Psoas muscle (tissue), 8 donors: ENCODE data around the gene ABCD4. TPM values are rescaled to one million over a fixed set of nuclear protein-coding genes. Genes with fewer than 3 reads are reported as not detected.

Experiments
- ATAC-seq, 4 donors: fragments of 200-7000 bp; cut with Tn5 transposase; one replicate each; pipeline ENCODE4 v1.9.1; 2020; ENCODE audit warnings: moderate library complexity in 3 of 4, mild to moderate bottlenecking in 2 of 4
- DNase-seq, 2 donors: peaks; one replicate each; pipeline ENCODE4 v3.0.0-alpha.2; 2020
- H3K27ac ChIP-seq: fragments of 200-600 bp; one replicate; pipeline ENCODE4 v1.8.0; 2022
- H3K27me3 ChIP-seq, 3 donors: fragments of 200-600 bp in 1 of 3; one replicate each; pipeline versions ENCODE4 v1.6.1 to v1.8.0; 2013 to 2022; ENCODE audit warnings: low read length in 2 of 3, mild to moderate bottlenecking in 2 of 3, moderate library complexity in 1 of 3; ENCODE audit not compliant: insufficient read depth in 3 of 3
- H3K36me3 ChIP-seq, 2 donors: fragments of 200-600 bp in 1 of 2; one replicate each; pipeline versions ENCODE4 v1.6.1 to v1.8.0; 2013 to 2022; ENCODE audit warnings: low read depth in 1 of 2, mild to moderate bottlenecking in 1 of 2, moderate library complexity in 1 of 2; ENCODE audit not compliant: insufficient read depth in 1 of 2
- H3K4me1 ChIP-seq: fragments of 200-600 bp; one replicate; pipeline ENCODE4 v1.8.0; 2022
- H3K4me3 ChIP-seq: fragments of 200-600 bp; one replicate; pipeline ENCODE4 v1.8.0; 2022; ENCODE audit warnings: mild to moderate bottlenecking
- H3K9me3 ChIP-seq: fragments of 200-600 bp; one replicate; pipeline ENCODE4 v1.8.0; 2022
- WGBS, 3 donors: extraction: QIAGEN DNeasy Blood & Tissue Kit; methylation state at CpG; one replicate each; pipeline versions ENCODE4 v1.1.6 to v1.1.7; 2013; 5-methylcytosine and 5-hydroxymethylcytosine counted together
- intact Hi-C, 2 donors: fragments of 100-400 bp; cut with DNase I; formaldehyde crosslinking; loops; one replicate each; pipeline versions ENCODE4 v1.11.0 to v1.14.2; 2022
- polyA plus RNA-seq, 3 donors: library from polyadenylated mRNA; stranded (reverse); fragments of 200-250 nt; gene quantifications; one replicate each; pipeline ENCODE4 v1.2.3, GENCODE V29; 2013
- total RNA-seq, 4 donors: library from RNA; stranded (reverse); fragmentation: NEBNext Ultra II Directional in 2 of 4; extraction: Animal tissue kit (Norgen Biotek cat#: 25700) in 2 of 4; gene quantifications; one replicate each; pipeline versions ENCODE4 v1.2.1 to v1.2.4, GENCODE V29; 2021 to 2023
- TF ChIP-seq, protein P1 (sequence below): fragments of 200-600 bp; IDR thresholded peaks from one replicate; pipeline ENCODE4 v1.8.0; 2022; ENCODE audit warnings: antibody characterized with exemption
- donor health status: healthy with polysubstance abuse.
- donor health status: DM: no; HTN: no; CAD: no; lungs with moderate emphysema.
- donor health status: Bipolar disorder and iron deficiency.
- donor health status: healthy.
- donor health status: DM: yes; HTN: yes; CAD: no.
- donor health status: DM: no; HTN: no; CAD: no.
- donor health status: DM: no; HTN: no; CAD: no.
- donor health status: DM: yes; HTN: yes; CAD: no.

Gene ABCD4
- total and polyA plus RNA-seq, 7 donors: 11.4 to 26.2 (median 15.3) TPM

DNA sequence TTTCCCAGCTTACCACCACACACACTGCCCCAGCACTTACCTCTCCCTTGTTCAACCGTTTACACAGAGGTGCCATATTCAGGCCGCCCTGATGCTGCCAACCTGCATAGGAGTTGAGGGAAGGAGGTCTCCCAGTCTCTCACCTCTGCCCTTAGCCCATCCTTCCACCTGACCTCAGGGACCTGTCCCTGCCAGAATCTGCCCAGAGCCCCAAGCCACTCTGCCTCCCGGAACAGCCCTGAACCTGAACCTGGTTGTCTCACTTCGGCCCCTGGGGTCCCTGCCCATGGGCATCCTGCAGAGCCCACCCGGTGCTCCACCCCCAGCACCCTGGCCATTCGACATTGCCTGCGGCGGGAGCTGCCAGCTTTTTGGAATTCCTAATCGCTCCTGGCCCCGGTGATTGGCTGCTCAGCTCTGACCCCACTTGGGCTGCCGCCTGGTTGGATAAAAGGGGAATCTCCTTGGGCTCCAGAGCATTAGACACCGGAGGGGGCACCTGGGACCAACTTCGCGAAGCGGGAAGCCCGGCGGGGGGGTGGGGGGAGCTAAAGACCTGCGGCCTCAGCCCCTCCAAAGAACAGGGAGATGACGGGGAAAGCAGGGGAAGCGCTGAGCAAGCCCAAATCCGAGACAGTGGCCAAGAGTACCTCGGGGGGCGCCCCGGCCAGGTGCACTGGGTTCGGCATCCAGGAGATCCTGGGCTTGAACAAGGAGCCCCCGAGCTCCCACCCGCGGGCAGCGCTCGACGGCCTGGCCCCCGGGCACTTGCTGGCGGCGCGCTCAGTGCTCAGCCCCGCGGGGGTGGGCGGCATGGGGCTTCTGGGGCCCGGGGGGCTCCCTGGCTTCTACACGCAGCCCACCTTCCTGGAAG is 63.5 kb downstream of the ABCD4 start, which contains the start of gene VSX2:
Gene VSX2 (plus strand): TSS at position 476 of the 874 bp plus-strand sequence. CDS start 113 bp downstream, at position 589.
- intact Hi-C loops: no loop called here
- no peaks in the 10 kb centered on the region for H3K9me3 ChIP-seq
- ATAC-seq (no peak), DNase-seq (no peak)
- TF ChIP-seq, protein P1, sequence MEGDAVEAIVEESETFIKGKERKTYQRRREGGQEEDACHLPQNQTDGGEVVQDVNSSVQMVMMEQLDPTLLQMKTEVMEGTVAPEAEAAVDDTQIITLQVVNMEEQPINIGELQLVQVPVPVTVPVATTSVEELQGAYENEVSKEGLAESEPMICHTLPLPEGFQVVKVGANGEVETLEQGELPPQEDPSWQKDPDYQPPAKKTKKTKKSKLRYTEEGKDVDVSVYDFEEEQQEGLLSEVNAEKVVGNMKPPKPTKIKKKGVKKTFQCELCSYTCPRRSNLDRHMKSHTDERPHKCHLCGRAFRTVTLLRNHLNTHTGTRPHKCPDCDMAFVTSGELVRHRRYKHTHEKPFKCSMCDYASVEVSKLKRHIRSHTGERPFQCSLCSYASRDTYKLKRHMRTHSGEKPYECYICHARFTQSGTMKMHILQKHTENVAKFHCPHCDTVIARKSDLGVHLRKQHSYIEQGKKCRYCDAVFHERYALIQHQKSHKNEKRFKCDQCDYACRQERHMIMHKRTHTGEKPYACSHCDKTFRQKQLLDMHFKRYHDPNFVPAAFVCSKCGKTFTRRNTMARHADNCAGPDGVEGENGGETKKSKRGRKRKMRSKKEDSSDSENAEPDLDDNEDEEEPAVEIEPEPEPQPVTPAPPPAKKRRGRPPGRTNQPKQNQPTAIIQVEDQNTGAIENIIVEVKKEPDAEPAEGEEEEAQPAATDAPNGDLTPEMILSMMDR: no peak
- 7 to 8% (median 8%) methylated on average over 26 to 40 of the region's 40 CpGs for WGBS, 3 donors
- H3K4me1 ChIP-seq: peaks cover 23% of the 10 kb centered on the region
- H3K4me3 ChIP-seq: peak within 1 kb of the TSS; percentile 57
- H3K36me3 ChIP-seq: no peaks in the 10 kb centered on the region
- no peak within 1 kb of the TSS for H3K27ac ChIP-seq
- H3K27me3 ChIP-seq: peaks cover 0 to 78% (median 44%) of the 10 kb centered on the region in 3 donors

- Histone ChIP-seq H3K4me3 (no peak overlapping the region), H3K4me1 (peaks cover 23% of the 10 kb centered on the region), H3K27ac (no peak overlapping the region), H3K27me3 (peaks cover 0 to 66% (median 33%) of the 10 kb centered on the region in 3 donors), H3K9me3 (no peaks in the 10 kb centered on the region), H3K36me3 (no peaks in the 10 kb centered on the region)
- intact Hi-C loops: no loop called here
- TF ChIP-seq, protein P1: no peak
- DNase-seq (no peak), ATAC-seq (no peak)
- 64 to 70% (median 68%) methylated on average over 4 of the region's 4 CpGs for WGBS, 3 donors
These were observed 65.3 kb downstream of the ABCD4 start for GRCh38 chr14:74237441-74237840.

Other genes with a start within 250 kb of the ABCD4 start
- gene ALDH6A1, start 218.5 kb downstream of the ABCD4 start, total RNA-seq: 10 to 100 TPM; 22.3 to 60.5 (median 35.6) TPM
- 1 to 10 TPM; 7.3 to 8.3 (median 7.7) TPM for gene ALDH6A1, start 218.5 kb downstream of the ABCD4 start, polyA plus RNA-seq
- gene LIN52, start 218.0 kb downstream of the ABCD4 start, total RNA-seq: 1 to 10 TPM; 1.7 to 6.5 (median 3.8) TPM
- 1 to 10 TPM; 2.6 to 8.6 (median 3.5) TPM for gene LIN52, start 218.0 kb downstream of the ABCD4 start, polyA plus RNA-seq
- not detected for gene VSX2, start 63.5 kb downstream of the ABCD4 start, total RNA-seq
- gene VSX2, start 63.5 kb downstream of the ABCD4 start, polyA plus RNA-seq: not detected
- not detected for gene VRTN, start 45.5 kb upstream of the ABCD4 start, total RNA-seq
- not detected for gene VRTN, start 45.5 kb upstream of the ABCD4 start, polyA plus RNA-seq
- gene SYNDIG1L, start 123.3 kb upstream of the ABCD4 start, total RNA-seq: not detected
- gene SYNDIG1L, start 123.3 kb upstream of the ABCD4 start, polyA plus RNA-seq: not detected
- 10 to 100 TPM; 31.6 to 42.5 (median 35.0) TPM for gene NPC2, start 190.4 kb upstream of the ABCD4 start, total RNA-seq
- gene NPC2, start 190.4 kb upstream of the ABCD4 start, polyA plus RNA-seq: 10 to 100 TPM; 28.2 to 30.7 (median 29.3) TPM
- gene ISCA2, start 190.8 kb upstream of the ABCD4 start, total RNA-seq: 10 to 100 TPM; 24.5 to 38.8 (median 26.0) TPM
- 10 to 100 TPM; 19.9 to 26.9 (median 24.5) TPM for gene ISCA2, start 190.8 kb upstream of the ABCD4 start, polyA plus RNA-seq